K562 (cell line): ENCODE data around the gene GPD1L. TPM values are rescaled to one million over a fixed set of nuclear protein-coding genes. Genes with fewer than 3 reads are reported as not detected.

Source experiments
- BHLHE40 ChIP-seq: IDR thresholded peaks from 2 replicates; pipeline ENCODE4 v1.6.1; 2011; ENCODE audit warnings: low read length, improper control_type of control experiment
- COPS2 ChIP-seq: fragments of 450-650 bp; conservative IDR thresholded peaks from 2 replicates; pipeline ENCODE4 v1.6.1; 2016; ENCODE audit warnings: mild to moderate bottlenecking, moderate library complexity
- CTBP1 ChIP-seq: fragments of 450-650 bp; IDR thresholded peaks from 2 replicates; pipeline ENCODE4 v1.6.1; 2016; ENCODE audit warnings: borderline replicate concordance
- E2F1 ChIP-seq: sonication (generic); formaldehyde crosslinking; IDR thresholded peaks from 2 replicates; pipeline ENCODE4 v1.8.1; 2023; ENCODE audit warnings: mild to moderate bottlenecking, missing genetic modification reagents, moderate library complexity
- ETS2 ChIP-seq: IDR thresholded peaks from 2 replicates; pipeline ENCODE4 v1.6.1; 2016; ENCODE audit warnings: borderline replicate concordance, missing genetic modification characterization, mild to moderate bottlenecking, moderate library complexity, missing compliant biosample characterization; ENCODE audit not compliant: poor library complexity, severe bottlenecking
- FOXJ2 ChIP-seq: fragments of 200-800 bp; sonication (Bioruptor generic); IDR thresholded peaks from 2 replicates; pipeline ENCODE4 v1.6.1; 2016; ENCODE audit warnings: missing genetic modification characterization, missing compliant biosample characterization
- KDM2B ChIP-seq: fragments of 250-450 bp; sonication (Bioruptor Pico); IDR thresholded peaks from 2 replicates; pipeline ENCODE4 v1.8.0; 2021; ENCODE audit warnings: mild to moderate bottlenecking, moderate library complexity
- KLF6 ChIP-seq: fragments of 250-450 bp; sonication (Bioruptor Pico); IDR thresholded peaks from 2 replicates; pipeline ENCODE4 v1.4.0; 2020; ENCODE audit warnings: mild to moderate bottlenecking, moderate library complexity, borderline replicate concordance
- MEIS2 ChIP-seq: fragments of 450-650 bp; IDR thresholded peaks from 2 replicates; pipeline ENCODE4 v1.6.1; 2014; ENCODE audit warnings: mild to moderate bottlenecking; ENCODE audit not compliant: partially characterized antibody
- MTA3 ChIP-seq: fragments of 450-650 bp; formaldehyde crosslinking; IDR thresholded peaks from 2 replicates; pipeline ENCODE4 v1.6.1; 2017; ENCODE audit warnings: mild to moderate bottlenecking, borderline replicate concordance
- NR2C1 ChIP-seq, 2 experiments: fragments of 450-650 bp; IDR thresholded peaks; 2 replicates each; pipeline ENCODE4 v1.6.1; 2017; ENCODE audit warnings: mild to moderate bottlenecking in 2 of 2, antibody characterized with exemption in 1 of 2, inconsistent platforms in 1 of 2, missing compliant biosample characterization in 1 of 2, missing genetic modification characterization in 1 of 2
- NR3C1 ChIP-seq: sonication (generic); formaldehyde crosslinking; IDR thresholded peaks from 2 replicates; pipeline ENCODE4 v1.8.1; 2022; ENCODE audit warnings: missing genetic modification reagents
- PHF20 ChIP-seq: fragments of 450-650 bp; IDR thresholded peaks from 2 replicates; pipeline ENCODE4 v1.6.1; 2018; ENCODE audit not compliant: partially characterized antibody
- SRF ChIP-seq, 2 experiments: fragments of 250-450, 450-650 bp in 1 of 2; sonication (Bioruptor Pico) in 1 of 2; sonication (generic) in 1 of 2; formaldehyde crosslinking; IDR thresholded peaks; 2 replicates each; pipeline versions ENCODE4 v1.5.0 to v1.5.1; 2020 to 2022; ENCODE audit warnings: mild to moderate bottlenecking in 1 of 2, missing genetic modification reagents in 1 of 2
- XRCC5 ChIP-seq: fragments of 200-400 bp; formaldehyde crosslinking; IDR thresholded peaks from 2 replicates; pipeline ENCODE4 v1.6.1; 2017; ENCODE audit warnings: low read depth, mild to moderate bottlenecking, low read length
- ZFP1 ChIP-seq: fragments of 450-650 bp; formaldehyde crosslinking; IDR thresholded peaks from 2 replicates; pipeline ENCODE4 v1.4.0; 2020; ENCODE audit warnings: mild to moderate bottlenecking, mixed read lengths
- ZNF316 ChIP-seq: fragments of 450-650 bp; IDR thresholded peaks from 2 replicates; pipeline ENCODE4 v1.6.1; 2016
- ZNF696 ChIP-seq: fragments of 250-450 bp; sonication (Bioruptor Pico); conservative IDR thresholded peaks from 2 replicates; pipeline ENCODE4 v1.4.0; 2020; ENCODE audit warnings: mild to moderate bottlenecking, moderate library complexity
- polyA plus RNA-seq, 8 experiments: library from polyadenylated mRNA; depleted of rRNA in 4 of 8; stranded (reverse) in 5 of 8; unstranded in 3 of 8; fragments of >200 nt; fragmentation: Nextera tagmentation in 2 of 8; fragmentation: Illumina TruSeq in 1 of 8; extraction: Ambion mirVana in 2 of 8; extraction: Trizol in 1 of 8; gene quantifications; 2 replicates each; pipeline versions ENCODE4 v1.2.1 to v1.2.3, GENCODE V29; 2011 to 2014; ENCODE audit warnings: inconsistent platforms in 1 of 8, missing spikeins in 1 of 8
- total RNA-seq, 7 experiments: library from RNA; depleted of rRNA in 6 of 7; stranded (reverse); fragments of >200 nt in 6 of 7; fragmentation: Illumina TruSeq in 2 of 7; extraction: Trizol in 2 of 7; gene quantifications; 2 replicates each; pipeline versions ENCODE4 v1.2.1 to v1.2.3, GENCODE V29; 2011 to 2021; ENCODE audit warnings: low replicate concordance in 1 of 7
- TF ChIP-seq, protein P1 (sequence below), 2 experiments: fragments of 200-800 bp in 1 of 2; sonication (Bioruptor generic) in 1 of 2; sonication (generic) in 1 of 2; formaldehyde crosslinking in 1 of 2; IDR thresholded peaks in 1 of 2; conservative IDR thresholded peaks in 1 of 2; 2 replicates each; pipeline versions ENCODE4 v1.5.0 to v1.6.1; 2016 to 2020; ENCODE audit warnings: missing compliant biosample characterization in 1 of 2, missing genetic modification characterization in 1 of 2, missing genetic modification reagents in 1 of 2
- TF ChIP-seq, protein P2 (sequence below): sonication (generic); formaldehyde crosslinking; IDR thresholded peaks from 2 replicates; pipeline ENCODE4 v1.8.0; 2022; ENCODE audit warnings: missing genetic modification reagents, mild to moderate bottlenecking, borderline replicate concordance

GPD1L gene
- total and polyA plus RNA-seq, 9 of the 15 experiments (the other 6 are each of a cell fraction or from before 2014, with no cell fraction given): 1.6 to 17.3 (median 12.3) TPM

DNA sequence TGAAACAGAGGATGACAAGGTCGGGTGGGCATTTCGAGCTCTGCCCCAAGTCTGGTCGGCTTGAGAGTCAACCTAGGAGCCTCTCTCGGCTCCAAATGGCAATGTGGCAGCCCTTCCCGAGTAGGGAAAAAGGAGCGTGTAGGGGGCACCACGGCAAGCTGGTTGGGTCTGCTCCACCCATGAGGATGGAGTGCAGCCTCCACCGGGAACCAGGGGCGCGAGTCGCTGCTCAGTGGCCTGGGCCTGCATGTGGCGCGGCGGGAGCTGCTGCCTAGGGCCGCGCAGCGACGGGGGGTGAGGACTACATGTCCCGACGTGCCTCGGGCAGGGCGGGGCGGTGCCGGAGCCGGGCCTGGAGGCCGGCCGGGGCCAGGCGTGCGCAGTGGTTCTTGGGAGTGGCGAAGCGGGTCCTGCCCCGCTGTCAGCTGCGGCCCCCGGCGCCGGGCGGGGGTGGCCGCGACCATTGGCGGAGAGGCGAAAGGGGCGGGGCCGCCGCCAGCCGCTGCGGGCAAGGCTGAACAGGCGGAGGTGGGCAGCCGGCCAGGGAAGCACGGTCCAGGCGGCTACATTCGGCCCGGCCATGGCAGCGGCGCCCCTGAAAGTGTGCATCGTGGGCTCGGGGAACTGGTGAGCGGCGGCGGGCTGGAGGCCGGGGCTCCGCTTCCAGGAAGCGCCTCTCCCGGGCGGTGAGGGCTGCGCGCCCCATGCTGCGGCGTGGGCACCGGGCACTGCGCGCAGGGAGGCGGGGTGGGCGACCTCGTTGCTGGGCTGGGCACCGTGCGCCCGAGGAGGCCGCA, at the start of gene GPD1L (continued):
- TF ChIP-seq ZNF696: no peak
- TF ChIP-seq E2F1 (CRISPR knock-in tag): peak; percentile 33; the same call in 1 of the 2 replicates
- TF ChIP-seq COPS2: no peak
- 0 out of 2 replicates have a peak, but pooled peaks have one; percentile 36 for TF ChIP-seq NR3C1 (CRISPR knock-in tag)
- TF ChIP-seq SRF (CRISPR knock-in tag; IDR thresholded peaks at IDR 0.05): no peak
- TF ChIP-seq, protein P1, sequence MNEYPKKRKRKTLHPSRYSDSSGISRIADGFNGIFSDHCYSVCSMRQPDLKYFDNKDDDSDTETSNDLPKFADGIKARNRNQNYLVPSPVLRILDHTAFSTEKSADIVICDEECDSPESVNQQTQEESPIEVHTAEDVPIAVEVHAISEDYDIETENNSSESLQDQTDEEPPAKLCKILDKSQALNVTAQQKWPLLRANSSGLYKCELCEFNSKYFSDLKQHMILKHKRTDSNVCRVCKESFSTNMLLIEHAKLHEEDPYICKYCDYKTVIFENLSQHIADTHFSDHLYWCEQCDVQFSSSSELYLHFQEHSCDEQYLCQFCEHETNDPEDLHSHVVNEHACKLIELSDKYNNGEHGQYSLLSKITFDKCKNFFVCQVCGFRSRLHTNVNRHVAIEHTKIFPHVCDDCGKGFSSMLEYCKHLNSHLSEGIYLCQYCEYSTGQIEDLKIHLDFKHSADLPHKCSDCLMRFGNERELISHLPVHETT (CRISPR knock-in tag; conservative IDR thresholded peaks at IDR 0.05 in 1 of 2, IDR thresholded peaks at IDR 0.05 in 1 of 2): peak in 1 of 2 experiments; percentile 59; a peak in 1 of 4 replicates
- no peak for TF ChIP-seq KLF6 (CRISPR knock-in tag)
- TF ChIP-seq, protein P2, sequence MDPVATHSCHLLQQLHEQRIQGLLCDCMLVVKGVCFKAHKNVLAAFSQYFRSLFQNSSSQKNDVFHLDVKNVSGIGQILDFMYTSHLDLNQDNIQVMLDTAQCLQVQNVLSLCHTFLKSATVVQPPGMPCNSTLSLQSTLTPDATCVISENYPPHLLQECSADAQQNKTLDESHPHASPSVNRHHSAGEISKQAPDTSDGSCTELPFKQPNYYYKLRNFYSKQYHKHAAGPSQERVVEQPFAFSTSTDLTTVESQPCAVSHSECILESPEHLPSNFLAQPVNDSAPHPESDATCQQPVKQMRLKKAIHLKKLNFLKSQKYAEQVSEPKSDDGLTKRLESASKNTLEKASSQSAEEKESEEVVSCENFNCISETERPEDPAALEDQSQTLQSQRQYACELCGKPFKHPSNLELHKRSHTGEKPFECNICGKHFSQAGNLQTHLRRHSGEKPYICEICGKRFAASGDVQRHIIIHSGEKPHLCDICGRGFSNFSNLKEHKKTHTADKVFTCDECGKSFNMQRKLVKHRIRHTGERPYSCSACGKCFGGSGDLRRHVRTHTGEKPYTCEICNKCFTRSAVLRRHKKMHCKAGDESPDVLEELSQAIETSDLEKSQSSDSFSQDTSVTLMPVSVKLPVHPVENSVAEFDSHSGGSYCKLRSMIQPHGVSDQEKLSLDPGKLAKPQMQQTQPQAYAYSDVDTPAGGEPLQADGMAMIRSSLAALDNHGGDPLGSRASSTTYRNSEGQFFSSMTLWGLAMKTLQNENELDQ: no peak
- peak; percentile 20; the same call in 1 of the 2 replicates for TF ChIP-seq BHLHE40
- TF ChIP-seq MTA3: peak; percentile 71; the same call in 1 of the 2 replicates
- TF ChIP-seq XRCC5: no peak
- peak; percentile 73 for TF ChIP-seq MEIS2
- peak; percentile 68; the same call in 1 of the 2 replicates for TF ChIP-seq FOXJ2 (tag)
- peak; percentile 83 for TF ChIP-seq CTBP1
- TF ChIP-seq ETS2: no peak
- TF ChIP-seq ZFP1 (CRISPR knock-in tag): no peak
- TF ChIP-seq PHF20: peak; percentile 85
- TF ChIP-seq NR2C1 (IDR thresholded peaks at IDR 0.05): no peak
- TF ChIP-seq NR2C1 (tag; IDR thresholded peaks at IDR 0.05): peak; percentile 51; the same call in 1 of the 2 replicates
- no peak for TF ChIP-seq ZNF316
- TF ChIP-seq KDM2B (CRISPR knock-in tag): peak; percentile 90; the same call in 1 of the 2 replicates
